GM19468 (cell line): Measurements from ENCODE around the gene SLX4IP.

Source experiments
- ATAC-seq: cut with Tn5 transposase; IDR thresholded peaks from one replicate; pipeline ENCODE4 v1.9.1; 2021; ENCODE audit warnings: mild to moderate bottlenecking, moderate library complexity, moderate number of reproducible peaks; ENCODE audit not compliant: unreplicated experiment; ENCODE audit errors: extremely low read depth

The SLX4IP gene

DNA sequence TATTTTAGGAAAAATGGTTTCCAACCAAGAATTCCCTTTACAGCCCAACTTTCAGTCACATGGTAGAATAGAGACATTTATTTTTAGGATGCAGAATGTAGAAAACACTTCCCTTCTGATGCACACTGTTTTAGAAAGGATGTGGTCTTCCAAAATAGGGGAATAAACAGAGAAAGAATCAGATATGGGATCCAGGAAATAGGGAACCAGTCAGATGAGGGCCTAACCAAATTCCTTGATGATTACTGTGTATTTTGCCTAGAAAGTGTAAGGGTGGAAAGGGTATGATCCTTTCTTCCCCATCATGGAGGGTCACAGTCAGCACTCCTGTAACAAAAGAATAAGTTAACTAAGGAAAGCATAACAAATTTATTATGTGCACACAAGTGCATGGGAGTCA is 27.4 kb downstream of the SLX4IP start:
- no peak for ATAC-seq

GRCh38 chr20:10463622-10464021 is 28.5 kb downstream of the SLX4IP start:
- no peak for ATAC-seq

- ATAC-seq: no peak
Observed at GRCh38 chr20:10465135-10465534, 30.0 kb downstream of the SLX4IP start.

DNA sequence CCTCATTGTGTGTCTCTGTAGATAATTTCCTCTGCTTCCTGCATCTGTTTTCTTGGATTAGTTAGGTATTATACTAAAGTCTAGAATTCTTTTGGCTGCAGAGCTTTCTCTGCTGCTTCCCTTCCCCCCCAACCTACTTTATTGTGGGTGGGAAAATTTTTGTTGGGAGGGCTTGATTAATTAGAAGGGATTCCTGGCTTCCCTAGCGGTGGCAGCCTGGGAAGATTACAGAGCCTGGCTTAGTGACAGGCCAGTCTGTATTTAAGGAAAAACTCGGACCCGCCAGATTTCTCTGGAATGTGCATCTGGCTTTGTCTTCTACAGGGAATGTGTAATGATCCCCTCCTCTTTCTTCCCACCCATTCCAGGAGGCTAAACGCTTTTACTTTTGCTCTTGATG is 31.2 kb downstream of the SLX4IP start:
- ATAC-seq: no peak

GRCh38 chr20:10466855-10467254 is 31.8 kb downstream of the SLX4IP start:
- no peak for ATAC-seq

- ATAC-seq: no peak
Observed at GRCh38 chr20:10467681-10468339, 32.7 kb downstream of the SLX4IP start.

GRCh38 chr20:10468340-10468845 is 33.3 kb downstream of the SLX4IP start:
- no peak for ATAC-seq

GRCh38 chr20:10469056-10469455 is 34.0 kb downstream of the SLX4IP start:
- no peak for ATAC-seq

DNA sequence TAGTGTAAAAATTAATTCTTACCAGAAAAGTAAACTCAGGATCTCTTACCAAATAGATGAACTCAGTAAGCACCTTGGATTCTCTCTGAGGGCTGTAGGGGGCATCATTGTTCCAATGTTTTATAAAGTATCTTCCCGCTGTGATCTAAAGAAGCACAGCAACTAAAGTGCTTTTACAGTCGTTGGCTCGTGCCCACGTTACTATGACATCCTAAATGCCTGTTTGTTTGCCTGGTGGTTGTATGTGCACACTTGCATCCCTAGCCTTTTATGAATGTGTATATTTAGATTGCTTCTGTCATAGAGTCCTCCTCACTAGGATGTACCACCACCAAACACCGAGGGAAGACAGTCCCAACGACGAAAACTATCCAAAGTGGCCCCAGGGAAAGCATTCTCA is 34.5 kb downstream of the SLX4IP start:
- no peak for ATAC-seq

DNA sequence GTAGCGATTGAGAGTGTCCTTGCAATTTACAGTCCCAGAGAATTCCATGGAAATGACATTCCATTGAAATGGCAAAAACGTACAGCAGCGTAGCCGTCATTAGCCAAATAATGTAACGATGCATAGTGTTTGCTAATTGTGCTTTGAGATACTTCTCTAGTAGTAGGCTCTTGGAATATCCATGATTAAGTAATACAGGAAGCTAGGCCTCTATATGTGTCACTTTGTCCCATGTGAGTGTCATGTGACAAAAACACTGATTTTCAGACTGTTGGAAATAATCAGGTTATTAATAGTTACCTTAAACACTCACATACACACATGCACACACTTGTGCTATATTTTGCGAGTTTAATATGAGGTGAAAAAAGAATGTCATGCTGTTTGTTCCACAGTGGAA is 35.2 kb downstream of the SLX4IP start:
- ATAC-seq: no peak

DNA sequence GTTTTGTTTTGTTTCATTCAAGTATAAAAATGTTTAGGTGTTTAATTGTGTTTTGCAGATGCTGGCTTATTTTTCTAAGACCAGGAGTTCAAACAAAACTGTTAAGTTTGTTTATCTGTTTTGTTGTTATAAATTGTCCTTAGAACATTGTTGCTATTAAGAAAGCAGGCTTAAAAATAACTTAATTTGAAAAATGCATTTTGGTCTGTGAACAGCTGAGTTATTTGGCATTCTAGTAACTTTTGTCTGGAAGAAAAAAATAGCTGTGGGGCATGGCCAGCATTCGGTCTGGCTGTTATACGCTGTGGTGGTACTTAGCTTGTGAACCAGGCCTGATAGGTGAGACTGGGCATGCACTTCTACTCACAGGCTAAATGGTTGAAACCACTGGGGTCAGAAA is 37.8 kb downstream of the SLX4IP start:
- no peak for ATAC-seq

DNA sequence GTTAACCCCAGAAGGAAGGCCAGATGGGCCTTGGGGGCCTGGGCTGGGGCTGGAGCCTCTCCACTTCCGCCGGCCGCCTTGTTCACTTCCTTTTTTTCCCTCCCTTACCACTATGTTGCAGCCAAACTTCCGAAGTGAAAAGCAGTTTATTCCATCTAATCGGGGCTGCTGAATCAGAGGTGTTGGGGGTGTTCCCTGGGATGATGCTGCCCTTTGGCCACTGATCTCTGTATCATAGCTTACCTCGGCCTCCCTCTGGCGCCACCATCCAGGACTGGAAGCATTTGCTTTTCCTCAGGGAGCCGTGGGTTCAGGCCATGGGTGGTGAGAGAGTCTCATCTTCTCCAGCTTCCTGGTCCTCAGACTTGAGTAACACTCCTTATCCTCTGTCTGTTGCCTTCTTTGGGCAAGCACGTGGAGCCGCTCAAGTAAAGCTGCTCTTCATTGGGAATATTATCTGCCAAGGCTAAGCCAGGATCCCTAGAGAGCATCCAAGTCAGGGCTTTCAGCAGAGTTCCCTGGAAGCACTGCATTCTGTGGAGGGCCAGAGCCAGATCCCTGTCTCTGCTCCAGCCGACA is 39.6 kb downstream of the SLX4IP start:
- ATAC-seq: no peak

GRCh38 chr20:10475225-10475624 is 40.1 kb downstream of the SLX4IP start:
- no peak for ATAC-seq

GRCh38 chr20:10476319-10476724 is 41.2 kb downstream of the SLX4IP start:
- ATAC-seq: peak; percentile 51

DNA sequence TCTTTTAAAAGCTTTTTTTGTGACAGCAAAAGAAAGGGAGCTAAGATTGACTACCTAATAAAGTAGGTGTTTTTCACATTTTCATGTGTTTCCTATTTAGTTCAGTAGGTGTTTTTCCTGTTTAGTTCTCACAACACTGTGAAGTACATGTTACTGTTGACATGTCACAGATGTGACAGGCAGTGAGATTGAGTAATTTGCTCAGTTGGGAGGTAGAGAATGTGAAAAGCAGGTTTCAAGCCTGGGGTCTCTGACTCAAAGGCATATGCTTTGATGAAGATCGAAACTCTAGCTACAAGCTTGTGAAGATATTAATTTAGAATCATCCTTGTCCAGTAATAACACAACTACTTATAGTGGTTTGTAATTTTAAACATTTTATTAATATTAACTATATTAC is 43.1 kb downstream of the SLX4IP start:
- peak; percentile 78 for ATAC-seq

DNA sequence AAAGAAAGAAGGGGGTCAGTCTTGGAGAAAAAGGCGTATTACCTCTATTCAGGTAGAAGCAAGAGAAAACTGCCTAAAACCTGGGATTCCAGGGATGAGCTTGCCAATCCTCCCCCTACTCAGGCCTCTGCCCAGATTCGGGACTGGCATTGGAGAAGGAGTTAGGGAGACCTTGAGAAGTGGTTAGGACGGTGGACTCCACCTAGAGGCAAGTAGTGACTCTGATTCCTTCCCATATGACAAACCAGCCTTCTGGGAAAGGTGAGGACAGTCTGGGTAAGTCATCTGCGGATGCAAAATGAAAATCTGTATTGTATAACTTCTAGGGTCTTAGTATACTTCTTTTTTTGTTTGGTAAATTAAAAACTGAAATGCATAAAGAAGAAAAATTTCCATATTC is 43.8 kb downstream of the SLX4IP start:
- ATAC-seq: no peak

DNA sequence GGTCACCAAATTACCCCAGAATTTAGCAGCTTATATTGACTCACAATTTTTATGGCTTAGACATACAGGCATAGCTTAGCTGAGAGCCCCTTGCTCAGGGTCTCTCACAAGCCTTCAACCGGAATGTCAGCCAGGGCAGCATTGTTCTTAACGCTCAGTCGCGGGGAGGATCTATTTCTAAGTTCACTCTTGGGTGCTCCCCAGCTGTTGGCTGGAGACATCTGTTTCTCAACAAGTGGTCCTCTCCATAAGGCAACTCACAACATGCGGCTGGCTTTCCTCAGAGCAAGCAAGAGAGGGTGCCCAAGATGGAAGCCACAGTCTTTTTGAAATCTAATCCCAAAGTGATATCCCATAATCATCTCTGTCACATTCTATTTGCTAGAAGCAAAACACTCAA is 46.6 kb downstream of the SLX4IP start:
- no peak for ATAC-seq

GRCh38 chr20:10483691-10484090 is 48.6 kb downstream of the SLX4IP start:
- ATAC-seq: no peak

DNA sequence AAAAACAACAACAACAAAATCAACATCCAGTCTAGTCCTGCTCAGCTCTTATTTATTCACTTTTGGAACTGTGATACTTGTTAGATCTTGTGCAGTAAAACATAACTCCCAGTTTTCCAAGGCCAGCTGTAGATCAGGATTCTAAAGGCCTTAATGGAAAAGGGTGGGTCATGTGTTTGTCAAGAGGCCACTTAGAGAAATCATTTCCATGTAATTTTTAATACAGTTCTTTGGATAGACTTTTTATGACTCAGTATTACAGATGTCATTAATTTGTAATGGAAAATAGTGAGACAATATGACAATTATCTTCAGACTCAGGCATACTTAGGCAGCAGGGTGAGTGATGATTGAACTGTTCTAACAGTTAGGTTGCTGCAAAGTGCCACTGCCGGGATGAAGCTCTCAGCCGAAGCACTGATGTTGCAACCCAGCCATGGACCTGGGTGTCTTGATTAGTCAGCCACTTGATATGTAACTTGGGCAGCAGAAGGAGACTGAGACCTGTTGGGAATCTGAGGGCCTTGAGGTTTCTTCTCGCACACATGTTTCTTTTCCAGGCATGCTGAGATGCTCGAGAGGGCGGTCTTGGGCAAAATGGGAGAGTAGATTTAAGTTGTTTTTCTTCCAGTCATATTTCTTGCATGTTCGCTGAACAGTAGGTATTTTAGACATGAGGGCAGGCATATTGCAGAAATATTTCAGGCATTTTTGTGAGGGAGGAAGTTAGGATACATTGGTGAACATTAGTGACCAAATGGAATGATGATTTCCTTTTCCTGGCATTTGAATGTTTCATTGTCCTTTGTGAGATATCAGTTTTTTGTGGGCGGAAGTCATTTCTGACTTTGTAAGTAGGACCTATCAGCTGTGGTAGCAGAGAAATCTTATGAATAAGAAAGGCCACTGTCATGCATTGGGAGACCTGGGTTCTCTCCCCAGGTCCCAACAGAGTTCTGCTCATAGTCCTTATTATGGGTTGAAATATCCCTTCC is 52.3 kb downstream of the SLX4IP start:
- no peak for ATAC-seq

DNA sequence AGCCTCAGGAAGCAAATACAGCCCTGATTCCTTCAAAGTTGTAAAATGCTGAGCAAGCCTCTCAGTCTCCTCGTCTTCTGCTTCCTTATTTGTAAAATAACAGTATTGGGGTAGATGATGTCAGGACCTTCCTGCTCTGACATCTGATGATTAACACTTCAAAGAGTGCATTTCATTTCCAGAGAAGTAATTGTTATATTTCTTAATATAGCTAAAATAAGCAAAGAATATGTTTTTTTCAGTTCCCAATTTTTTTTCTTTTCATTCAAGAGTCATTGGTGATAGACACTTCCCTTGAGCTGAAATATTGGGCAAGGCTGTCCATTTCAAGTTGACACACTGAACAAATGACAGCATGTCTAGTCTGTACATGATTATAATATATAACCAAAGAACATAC is 53.4 kb downstream of the SLX4IP start:
- ATAC-seq: no peak

DNA sequence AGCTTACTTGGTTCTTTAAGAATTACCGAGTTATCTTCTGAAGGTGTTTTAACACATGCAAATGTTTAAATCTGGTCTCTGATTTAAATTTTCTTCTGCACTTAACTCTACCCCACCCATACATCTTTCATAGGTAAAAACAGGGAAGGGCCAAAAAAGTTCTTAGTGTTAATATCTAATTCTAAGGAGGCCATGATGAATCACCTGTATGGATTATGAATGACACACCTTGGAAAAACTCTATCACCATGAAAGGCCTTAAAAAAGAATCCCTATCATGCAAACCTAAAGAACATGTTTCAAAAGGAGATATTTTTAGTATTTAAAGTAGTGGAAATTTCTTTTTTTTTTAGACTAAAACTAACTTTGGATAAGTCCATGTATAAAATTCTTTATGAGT is 54.7 kb downstream of the SLX4IP start:
- no peak for ATAC-seq
